Spleen (tissue), 7 donors: ENCODE results near the gene SPATA33.

Experiments used
- CTCF ChIP-seq, 11 experiments: fragments of 200-600 bp in 7 of 11; fragments of 450-650 bp in 4 of 11; sonication (generic) in 4 of 11; IDR thresholded peaks in 8 of 11; conservative IDR thresholded peaks in 3 of 11; 1 replicate in 7 of 11; 2 replicates in 4 of 11; pipeline versions ENCODE4 v1.4.0 to v1.8.0; 2016 to 2021; ENCODE audit warnings: antibody characterized with exemption in 11 of 11, inconsistent platforms in 4 of 11, mild to moderate bottlenecking in 1 of 11
- POLR2A ChIP-seq, 3 donors: fragments of 450-650 bp; IDR thresholded peaks; one replicate each; pipeline ENCODE4 v1.5.1; 2017; ENCODE audit warnings: antibody characterized with exemption in 3 of 3, mild to moderate bottlenecking in 1 of 3
- POLR2AphosphoS5 ChIP-seq, 3 donors: sonication (generic); formaldehyde crosslinking; IDR thresholded peaks; one replicate each; pipeline ENCODE4 v1.5.1; 2017; ENCODE audit warnings: antibody characterized with exemption in 3 of 3
- donor health status: DM: no; HTN: no; CAD: no; lungs with moderate emphysema.
- donor health status: DM: no; HTN: no; CAD: no.
- donor health status: DM: no; HTN: no; CAD: no.

GRCh38 chr16:89687092-89687940 lies 29.7 kb downstream of the SPATA33 start:
- TF ChIP-seq CTCF (IDR thresholded peaks at IDR 0.05 in 8 of 11, conservative IDR thresholded peaks at IDR 0.05 in 3 of 11) (no peak), POLR2AphosphoS5 (IDR thresholded peaks at IDR 0.05) (no peak), POLR2A (IDR thresholded peaks at IDR 0.05) (no peak)
